Activated CD4-positive, alpha-beta T cell treated with anti-CD3 and anti-CD28 coated beads for 4 hours (primary cell): ENCODE data around the gene SPATA32.
"Not testable (repeated sequence)": the region's sequence is repeated elsewhere in the genome, so short reads cannot be mapped to it uniquely, and the experiment has no call there.

ENCODE experiments used
- DNase-seq, 2 donors: peaks; one replicate each; pipeline ENCODE4 v3.0.0-alpha.2; 2020

Gene SPATA32, protein sequence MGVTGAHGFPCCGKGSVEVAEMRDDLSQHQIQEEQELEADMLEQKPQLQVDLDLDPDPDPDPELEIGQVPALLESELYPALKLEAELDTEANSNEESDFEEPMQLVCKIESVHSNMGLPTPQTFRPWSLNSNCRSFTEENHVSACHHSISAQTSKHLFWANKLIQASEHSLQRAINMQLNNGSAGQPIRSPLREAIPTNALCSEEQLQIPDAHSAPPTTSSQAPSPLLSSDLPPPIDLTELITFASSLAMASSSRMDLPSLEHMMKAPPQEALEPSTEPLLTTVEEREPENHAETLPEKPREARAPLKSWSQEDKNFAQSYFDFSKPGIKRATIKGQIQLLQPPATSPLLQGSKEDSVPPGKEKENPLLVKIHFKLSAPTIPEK

DNA sequence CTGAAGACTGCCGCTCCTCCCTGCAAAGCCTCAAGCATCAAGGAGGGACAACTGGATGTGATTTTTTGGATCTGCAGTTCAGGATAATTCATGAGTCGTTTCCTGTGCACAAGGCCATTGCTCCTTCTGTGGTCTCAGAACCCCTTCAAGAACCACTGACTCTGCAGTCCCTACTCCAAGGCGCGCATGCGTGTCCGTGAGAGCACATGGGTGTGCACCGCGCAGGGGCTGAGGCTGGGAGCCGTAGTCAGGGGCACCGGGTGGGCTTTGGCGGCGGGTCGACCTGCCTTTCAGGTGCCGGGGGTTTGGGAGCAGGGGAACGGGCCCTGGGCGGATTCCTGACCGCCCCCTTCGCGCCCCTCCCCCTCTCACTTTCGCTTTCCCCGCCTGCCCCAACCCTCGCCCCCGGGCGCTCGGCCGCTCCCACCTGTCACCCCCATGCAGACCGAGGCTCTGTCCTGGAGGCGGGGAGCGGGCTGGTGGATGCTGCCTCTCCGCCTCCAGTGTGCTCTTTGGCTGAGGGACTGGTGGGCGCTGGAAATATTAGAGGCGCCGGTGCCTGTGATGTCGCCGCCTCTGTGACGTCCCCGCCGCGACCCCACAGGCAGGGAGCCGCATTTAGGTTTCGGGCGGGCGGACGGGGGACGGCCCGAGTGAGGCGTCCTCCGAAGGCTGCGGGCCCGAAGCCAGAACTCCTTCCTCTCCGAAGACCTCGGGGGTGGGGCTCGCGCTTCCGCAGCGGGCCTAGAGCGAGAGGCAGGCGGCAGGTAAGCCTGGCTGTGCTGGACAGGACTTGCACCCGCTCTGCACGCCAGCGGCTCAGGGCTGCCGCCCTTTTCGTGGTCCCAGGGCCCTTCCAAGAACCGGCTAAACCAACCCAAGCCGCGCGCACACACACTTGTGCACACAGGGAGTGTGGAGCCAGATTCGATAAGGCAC is at the start of gene SPATA32:
TSS of gene SPATA32 (minus strand) at position 518 of the 939 bp plus-strand sequence. CDS start at position 440, 78 bp downstream.
- peak; percentile 51 to 65 for DNase-seq

DNA sequence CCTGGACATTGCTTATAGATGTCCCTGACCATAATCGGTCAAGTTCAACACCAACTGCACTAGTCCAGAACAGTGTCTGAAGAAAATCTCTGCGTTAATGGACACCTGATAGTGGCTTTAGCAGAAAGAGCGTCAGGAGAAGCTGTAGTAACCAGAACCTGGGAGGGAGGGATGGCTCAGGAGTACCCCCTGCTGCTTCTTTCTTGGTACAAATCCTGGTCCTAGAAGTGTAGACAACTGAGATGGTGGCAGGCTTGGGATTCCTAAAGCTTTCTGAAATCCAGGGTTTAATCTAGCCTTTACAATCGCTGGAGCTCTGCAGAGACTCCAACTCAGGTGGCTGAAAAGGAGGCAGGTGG is 49.5 kb upstream of the SPATA32 start:
- DNase-seq: no peak

DNA sequence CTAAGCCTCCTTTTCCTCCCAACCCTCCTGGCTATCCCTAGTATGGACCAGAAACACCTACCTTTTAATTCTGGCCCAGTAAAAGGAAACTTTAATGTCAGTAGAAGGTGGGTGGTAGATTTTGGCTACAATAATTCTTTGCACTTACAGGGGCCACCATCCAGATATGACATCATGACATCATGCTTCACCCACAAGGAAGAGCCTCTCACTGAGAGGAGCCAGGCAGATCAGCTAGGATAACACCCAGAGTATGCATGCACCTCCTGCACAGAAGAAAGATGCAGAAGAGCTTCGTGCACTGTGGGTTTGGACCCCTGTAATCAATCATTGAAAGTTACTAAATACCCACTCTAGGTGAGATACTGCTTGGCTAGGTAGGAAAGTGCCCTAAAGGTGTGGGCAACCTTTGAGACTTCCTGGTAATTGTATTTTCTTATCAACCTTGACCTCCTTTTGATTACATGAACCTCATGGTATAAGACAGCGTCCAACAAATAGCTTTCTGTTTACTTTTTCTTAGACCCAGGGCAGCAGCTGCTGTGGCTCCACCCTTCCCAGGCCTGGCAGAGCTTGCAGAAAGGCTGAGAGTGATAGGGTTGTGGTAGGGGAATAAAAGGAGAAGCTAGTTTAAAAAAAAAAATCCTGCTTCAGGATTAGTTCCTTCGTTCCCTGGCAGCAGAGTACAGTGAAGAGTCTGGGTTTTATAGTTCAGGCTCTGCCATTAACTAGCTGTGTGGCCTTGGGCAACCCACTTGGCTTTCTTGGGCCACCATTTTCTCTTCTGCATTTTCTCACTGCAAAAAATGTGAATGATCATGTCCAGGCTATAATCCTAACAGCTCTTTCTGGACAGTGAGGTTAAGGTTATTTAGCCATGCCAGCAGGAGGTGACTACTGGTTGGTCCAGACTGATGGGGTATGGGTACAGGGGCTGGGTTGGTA is 48.8 kb upstream of the SPATA32 start:
- DNase-seq: no peak

DNA sequence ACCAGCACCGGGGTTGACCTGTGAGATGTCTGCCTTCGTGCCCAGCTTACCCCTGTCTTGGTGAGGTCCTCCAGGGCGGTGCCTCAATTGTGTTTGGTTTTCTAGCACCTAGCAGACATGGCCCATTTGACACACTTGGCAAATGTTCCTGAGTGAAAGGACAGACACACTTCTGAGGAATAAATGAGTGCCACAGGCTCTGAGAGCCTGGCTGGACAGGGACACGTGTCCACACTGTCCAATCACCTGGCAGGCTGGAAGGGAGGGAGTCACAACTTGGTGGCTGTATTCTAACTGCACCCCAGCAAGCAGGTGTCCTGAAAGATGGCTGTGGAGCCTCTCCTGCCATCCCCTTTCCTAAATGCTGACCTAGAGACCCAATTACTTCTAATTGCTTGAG is 47.5 kb upstream of the SPATA32 start:
- no peak for DNase-seq

DNA sequence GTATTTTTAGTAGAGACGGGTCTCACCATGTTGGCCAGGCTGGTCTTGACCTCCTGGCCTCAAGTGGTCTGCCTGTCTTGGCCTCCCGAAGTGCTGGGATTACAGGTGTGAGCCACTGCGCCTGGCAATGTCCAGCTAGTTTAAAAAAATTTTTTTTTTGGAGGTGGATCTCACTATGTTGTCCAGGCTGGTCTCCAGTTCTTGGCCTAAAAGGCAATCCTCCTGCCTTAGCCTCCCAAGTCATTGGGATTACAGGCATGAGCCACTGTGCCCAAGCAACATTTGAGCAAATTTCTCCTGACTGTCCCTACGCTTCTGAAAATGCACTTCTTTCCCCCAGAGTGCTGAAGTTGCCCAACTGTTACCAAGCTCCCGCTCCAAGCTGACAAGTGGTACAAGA is 46.9 kb upstream of the SPATA32 start:
- no peak for DNase-seq

DNA sequence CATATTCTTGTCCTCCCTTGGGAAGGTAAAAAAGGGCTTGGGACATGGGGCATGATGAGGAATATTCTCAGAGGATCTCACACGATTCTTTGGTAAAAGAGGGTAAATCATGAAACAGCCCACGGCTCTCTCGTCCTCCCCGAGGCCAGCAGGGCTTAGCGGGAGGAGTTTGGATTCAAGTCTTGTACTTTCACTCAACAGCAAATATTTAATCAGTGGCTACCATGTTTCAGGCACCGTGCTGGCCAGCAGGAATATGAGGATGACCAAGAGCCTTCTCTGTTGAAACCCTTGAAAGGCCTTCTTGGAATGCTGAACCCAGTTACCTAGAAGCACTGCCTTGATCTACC is 46.1 kb upstream of the SPATA32 start:
- no peak for DNase-seq

DNA sequence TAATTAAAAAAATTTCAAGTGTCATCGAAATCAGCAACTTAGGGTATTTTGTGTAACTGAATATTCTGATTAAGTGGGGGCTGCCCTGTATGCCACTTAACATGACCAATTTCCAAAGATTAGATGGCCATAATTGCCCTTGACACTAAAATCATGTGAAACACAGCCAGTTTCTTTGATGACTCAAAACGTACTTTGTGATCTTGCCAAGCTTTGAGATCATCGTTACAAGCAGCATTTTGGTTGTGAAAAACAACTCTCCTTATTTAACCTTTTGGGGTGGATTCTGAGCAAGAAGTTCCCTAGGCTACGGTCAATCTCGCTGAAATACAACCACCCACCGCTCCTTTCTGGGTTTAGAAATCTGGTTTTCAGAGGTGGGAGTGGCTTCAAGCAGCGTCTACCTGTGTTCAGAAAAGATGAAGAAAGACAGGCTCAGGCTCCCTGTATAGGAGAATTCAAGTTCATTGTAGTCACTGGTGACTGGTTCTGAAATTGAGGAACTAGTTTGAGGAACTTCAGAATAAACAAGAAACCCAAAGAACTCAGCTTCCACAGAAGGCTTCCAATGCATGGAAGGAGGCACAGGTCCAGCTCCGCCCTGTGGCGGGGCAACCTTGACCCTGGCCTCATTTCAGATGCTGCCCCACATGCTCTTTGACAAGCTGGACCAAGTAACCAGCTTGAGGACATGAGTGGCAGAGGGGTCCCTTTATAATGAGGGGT is 45.6 kb upstream of the SPATA32 start:
- DNase-seq: peak; percentile 48 to 57

DNA sequence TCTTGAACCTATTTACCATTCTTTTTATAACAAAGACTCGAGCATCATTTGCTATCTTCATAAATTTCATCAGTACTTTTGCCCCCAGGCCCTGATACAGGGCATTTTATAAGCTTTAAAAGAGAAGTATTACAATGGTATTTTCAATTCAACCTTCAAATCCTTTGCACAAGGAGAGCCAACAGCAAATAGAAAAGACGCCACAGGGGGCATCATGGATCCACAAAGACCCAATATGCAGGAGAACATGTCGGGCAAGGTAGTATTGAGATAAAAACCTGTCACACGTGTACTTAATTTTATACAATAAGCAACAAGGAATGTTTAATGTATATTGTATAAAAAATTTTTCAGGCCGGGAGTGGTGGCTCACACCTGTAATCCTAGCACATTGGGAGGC is 44.7 kb upstream of the SPATA32 start:
- DNase-seq: no peak

DNA sequence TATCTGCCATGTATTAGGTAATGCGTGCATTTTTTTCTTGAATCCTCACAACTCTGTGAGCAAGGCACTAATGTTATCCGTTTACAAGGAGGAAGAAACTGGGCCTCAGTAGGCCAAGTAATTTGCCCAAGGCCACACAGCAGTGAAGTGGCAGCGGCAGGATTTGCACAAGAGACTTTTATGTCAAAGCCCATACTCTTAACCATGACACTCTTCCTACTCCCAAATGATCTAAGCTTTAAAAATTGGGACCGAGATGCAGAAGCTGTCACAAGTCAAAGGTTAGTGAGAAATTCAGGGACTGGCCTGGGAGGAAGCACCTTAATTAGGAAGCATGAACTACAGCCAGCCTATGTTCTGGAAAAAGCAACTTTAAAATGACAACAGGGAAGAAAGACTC is 44.2 kb upstream of the SPATA32 start:
- DNase-seq: no peak

DNA sequence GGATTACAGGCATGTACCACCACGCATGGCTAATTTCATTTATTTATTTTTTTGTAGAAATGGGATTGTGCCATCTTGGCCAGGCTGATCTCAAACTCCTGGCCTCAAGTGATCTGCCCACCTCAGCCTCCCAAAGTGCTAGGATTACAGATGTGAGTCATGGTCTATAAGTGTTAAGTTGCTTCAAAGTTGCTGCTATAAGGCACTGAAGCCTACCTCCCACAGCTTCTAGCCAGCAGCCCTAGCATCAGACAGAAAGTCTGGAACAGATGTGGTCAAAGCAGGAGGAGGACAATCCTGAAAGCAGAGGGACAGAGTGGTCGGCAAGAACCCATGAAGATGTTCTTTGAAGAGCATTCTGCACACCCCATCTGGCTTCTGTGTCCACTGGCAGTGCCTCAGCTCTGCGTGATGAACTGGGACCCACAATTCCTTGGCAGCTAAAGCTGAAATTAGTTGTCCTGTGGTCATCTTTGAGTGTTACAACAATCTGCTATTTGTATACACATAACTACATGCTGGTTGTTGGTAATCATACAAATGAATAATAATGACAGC is 43.7 kb upstream of the SPATA32 start:
- no peak for DNase-seq

DNA sequence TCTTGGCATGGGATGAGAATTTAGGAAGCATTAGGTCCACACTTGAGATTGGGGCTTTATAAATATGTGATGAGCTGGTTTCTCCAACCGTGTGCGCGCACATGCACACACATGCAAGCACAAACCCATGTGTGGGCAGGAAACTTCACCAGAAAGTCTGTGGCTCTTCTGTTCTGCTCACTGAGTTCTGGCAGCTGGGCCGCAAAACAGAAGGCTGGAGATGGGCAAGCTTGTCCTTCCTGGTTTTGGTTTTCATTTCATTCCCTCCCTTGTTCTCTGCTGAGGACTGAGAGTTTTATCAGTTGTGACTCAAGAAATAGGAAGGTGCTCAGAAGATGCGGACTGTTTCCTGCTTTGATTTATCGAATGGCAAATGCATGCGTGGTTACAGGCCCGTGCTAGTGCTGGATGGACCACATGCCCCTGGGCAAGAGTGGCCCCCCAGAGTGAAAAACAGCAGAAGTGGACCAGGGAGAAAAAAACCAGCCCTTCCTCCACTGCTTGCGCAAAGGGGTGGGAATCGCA is 40.8 kb upstream of the SPATA32 start:
- DNase-seq: peak in 1 of 2 donors; percentile 45

DNA sequence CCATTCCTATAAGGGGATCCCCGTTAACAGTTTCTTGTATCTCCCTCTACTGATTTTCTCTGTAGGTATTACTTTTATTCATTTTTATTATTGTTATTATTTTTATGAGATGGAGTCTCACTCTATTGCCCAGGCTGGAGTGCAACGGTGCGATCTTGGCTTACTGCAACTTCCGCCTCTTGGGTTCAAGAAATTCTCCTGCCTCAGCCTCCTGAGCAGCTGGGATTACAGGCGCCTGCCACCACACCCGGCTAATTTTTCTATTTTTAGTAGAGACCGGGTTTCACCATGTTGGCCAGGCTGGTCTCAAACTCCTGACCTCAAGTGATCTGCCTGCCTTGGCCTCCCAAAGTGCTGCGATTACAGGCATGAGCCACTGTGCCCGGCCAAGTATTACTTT is 40.3 kb upstream of the SPATA32 start:
- not testable (repeated sequence) for DNase-seq

DNA sequence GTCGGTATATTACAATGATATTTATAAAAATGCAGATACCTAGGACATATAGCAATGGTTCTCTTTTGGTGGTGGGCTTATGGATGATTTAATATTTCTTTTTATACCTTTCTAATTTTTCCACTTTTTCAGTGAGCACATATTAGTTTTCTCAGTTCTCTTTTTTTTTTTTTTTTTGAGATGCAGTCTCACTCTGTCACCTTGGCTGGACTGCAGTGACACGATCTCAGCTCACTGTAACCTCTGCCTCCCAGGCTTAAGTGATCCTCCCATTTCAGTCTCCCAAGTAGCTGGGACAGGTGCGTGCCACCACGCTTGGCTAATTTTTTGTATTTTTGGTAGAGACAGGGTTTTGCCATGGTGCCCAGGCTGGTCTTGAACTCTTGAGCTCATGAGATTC is 39.8 kb upstream of the SPATA32 start:
- DNase-seq: no peak

DNA sequence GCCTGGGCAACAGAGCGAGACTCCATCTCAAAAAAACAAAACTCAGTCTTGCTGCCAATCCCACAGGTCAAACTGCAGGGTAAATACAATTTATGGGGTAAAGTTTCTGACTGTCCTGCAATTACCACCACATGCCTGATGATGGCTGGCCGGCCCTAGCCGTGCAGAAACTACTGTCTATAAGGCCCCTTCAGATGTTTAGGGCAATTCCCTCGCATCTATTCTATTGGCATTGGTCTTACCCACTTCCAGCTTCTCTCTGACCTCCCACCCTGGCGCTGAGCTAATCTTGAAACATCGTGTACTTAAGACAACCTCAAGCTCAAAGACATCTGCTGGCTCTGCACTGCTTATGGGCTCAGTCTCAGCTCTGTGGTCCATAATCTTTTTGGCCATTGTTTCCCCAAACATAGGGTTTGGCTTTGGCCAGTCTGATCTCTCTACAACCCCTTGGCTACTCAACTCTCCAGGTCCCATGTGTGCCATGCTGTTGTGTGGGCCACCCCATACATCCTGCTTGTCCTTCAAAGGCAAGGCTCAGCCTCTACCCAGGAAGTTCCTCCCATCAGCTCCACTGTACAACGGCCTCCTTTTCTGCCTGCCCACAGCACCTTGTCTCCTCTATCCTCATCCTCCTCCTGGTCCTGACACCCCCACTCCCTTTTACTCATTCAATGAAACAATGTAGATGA is 38.3 kb upstream of the SPATA32 start:
- no peak for DNase-seq

DNA sequence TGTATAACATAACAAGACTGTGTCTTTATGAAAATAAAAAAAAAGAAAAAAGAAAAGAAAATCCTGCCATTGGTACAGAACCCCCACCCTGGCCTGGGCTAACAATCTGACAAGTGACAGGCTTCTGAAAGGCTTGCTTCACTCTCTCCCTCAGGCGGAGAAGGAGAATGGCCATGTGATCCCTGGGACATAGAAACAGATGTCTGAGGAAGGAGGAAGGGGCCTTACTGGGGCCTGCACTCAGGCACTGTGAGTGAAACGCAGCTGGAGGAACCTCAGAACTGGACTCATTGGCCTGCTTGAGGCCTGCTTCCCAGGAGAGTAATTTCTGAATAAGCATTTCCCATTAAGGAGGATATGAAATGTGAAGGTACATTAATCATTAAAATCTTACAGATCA is 37.5 kb upstream of the SPATA32 start:
- DNase-seq: no peak

DNA sequence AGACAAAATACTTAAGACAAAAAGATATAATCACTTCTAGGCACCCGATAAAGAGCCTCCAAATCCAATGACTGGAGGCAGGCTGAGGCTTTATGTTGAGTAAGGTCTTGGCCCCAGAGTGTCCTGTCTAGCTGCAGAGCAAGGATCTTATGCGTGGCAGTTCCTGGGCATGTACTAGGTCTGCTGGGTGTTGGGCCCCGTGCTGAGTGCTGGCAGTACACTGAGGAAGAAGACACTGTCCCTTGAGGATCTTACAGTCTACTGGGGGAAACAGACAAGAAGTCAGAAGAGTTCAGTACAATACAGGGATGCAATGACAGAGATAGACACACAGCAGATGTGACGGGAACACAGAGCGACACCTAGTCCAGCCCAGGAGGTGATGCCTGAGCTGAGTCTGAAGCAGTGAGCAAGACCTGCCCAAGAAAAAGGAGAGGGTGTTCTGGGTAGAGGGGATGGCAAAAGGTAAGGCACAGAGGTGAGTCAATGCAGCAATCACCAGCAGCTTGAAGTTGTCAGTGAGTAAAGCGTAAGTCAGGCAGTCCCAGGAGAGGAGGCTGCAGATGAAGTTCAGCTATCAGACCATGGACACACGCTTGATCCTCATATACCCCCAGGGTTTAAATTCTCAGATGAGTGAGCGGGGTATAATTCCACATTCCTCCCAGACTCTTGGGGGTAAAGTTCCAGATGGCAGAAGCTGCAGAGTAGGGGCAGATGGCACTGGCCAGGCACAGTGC is 36.8 kb upstream of the SPATA32 start:
- DNase-seq: no peak

DNA sequence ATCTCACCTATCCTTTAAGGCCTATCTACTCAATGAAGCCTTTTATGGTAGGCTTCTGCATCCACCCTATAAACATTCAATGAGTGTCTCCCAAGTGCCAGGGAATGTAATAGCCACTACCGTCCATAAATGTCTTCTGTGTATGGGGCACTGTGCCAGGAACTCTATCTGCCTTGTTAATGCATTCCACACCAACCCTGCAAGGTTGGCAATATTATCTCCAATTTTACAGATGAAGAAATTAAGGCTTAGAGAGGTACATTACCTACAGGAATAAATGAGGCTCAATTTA is 34.9 kb upstream of the SPATA32 start:
- no peak for DNase-seq

DNA sequence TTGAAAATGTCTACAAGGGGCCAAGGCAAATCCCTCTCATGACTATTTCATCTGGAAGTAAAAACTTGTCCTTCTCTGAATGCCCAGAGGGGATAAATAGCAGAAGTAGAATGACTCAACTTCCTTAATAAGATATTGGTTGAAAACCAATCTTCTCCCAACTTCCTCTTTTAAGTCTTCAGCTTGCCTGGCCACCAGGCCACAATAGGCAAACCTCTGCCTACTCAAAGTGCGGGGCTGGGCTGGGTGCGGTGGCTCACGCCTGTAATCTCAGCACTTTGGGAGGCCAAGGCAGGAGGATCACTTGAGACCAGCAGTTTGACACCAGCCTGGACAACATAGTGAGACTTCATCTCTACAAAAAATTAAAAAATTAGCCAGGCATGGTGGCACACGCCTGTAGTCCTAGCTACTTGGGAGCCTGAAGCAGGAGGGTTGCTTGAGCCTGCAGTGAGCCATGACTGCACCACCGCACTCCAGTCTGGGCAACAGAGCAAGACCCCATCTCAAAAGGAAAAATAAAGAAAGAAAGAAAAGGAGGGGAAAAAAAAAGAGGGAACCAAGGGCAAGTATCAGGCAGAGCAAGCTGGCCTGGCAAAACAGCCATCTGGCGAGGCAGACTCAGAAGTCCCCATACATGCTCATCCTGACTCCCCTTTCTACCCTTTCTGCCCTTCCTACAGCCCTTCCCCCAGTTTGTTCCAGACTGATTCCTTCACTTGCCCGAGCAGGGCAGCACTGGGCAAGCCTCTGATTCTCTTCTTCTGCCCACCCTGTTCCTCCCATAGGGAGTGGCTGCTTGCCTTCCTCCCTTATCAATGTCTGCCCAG is 34.3 kb upstream of the SPATA32 start:
- no peak for DNase-seq

DNA sequence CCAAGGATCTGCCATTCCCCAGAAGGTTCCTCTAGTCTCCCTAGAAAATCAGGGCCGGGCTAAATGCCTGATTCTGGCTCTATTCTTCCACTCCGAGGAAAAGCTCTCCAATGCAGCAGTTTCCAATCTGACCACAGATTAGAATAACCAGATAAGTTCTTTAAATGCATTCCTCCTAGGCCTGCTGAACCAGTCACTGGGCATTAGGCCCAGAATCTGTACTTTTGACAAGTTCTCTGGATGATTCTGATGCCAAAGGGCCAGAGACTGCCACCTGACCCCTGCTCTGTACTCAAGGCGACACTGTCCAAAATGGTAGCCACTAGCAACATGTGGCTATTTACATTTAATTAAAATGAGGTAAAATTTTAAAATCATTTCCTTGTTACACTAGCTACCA is 32.6 kb upstream of the SPATA32 start:
- no peak for DNase-seq
